GM10847 (cell line): ENCODE results near the gene PPP2R2D.

Experiments
- POLR2A ChIP-seq: IDR thresholded peaks from 2 replicates; pipeline ENCODE4 v1.6.1; 2011; ENCODE audit not compliant: insufficient read length; ENCODE audit errors: extremely low read depth

Gene PPP2R2D

DNA sequence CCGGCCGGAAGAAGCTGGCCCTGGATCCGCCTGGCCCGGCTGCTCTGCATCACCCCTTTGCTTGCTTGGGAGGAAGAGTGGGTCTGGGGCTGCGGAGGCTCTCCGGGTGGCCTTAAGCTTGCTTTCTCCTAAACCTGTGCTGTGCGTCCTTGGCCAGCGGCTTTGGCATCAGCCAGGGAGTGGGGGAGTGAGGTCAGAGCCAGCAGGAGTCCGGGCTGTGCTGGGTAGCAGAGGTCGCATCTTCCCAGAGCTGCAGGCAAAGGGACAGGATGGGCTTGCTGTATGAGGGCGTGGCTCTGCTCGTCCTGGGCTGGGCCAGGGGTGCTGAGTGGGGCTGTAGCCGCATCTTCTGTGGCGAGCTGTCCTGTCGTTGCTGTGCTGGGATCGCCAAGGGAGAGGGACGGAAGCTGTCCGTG is 59.8 kb downstream of the PPP2R2D start:
- TF ChIP-seq POLR2A, result no peak

DNA sequence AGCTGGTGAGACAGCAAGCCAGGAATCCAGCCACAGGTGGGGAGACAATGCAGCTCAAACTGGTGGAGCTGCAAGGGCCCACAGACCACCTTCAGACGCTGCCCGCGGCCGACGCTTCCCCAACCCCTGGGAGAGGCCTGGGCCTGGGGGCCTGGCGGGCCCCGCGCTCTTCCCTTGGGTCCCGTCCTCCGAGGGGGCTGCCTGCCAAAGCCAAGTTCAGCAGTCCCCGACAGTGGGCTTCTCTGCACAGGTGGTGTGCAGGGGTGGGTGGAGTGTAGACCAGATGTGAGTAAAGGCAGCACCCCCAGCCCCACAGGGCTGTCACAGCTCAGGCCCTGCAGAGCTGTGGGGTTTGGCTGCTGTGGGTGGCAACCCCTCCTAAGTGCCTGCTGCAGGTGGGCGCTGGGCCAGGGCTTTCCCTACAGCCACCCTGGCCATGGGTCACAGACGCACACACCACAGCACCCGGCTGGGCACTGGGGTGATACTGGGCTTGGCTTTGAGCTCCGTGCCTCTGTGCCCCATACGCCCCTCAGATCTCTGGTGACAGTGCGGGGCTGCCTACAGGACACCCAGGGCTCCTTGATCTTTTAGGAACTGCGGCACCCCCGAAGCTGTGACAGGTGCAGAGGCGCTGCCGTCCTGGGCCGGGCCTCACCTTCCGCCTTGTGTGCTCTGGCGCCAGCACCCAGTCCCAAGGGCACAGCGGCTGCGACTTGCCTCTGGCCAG is 60.4 kb downstream of the PPP2R2D start:
- no peak for TF ChIP-seq POLR2A

DNA sequence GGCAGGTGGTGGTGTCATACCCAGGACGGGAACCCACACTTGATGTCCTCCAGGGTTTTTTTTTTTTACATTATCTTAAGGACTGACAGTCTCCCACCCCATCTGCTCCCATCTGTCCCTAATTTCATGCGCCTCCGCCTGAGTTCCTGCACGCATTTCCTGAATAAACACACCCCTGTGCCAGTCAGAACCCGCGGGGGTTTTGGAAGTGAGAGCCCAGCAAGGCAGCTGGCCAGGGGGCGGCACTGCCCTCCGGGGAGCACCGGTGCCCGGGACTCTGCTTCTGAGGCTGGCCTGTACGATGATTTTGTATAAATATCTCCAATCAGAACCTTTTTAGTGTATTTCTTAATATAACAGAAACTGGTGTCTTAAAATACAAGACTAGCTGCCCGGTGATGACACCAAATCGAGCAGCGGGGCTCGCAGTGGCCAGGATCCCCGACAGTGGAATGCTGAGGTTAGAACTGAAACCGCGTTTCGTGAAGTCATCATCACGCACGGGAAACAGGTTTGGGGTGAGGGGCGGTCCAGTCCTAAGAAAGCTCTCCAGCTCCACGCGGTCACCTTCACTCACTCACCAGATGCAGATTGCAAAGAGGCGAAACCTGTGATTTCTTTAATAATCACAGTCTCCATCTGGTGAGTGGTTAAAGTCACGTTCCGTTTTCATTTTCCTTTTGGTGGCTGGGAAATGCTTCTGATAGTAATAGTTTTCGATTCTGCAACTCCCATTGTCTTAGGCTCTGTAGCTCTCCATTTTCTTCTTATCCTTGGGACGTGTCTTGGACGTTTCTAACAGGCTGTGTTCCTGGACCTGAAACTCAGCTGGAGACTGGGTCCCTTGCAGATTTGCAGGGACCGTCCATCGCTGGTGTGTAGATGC is 61.2 kb downstream of the PPP2R2D start:
- no peak for TF ChIP-seq POLR2A

DNA sequence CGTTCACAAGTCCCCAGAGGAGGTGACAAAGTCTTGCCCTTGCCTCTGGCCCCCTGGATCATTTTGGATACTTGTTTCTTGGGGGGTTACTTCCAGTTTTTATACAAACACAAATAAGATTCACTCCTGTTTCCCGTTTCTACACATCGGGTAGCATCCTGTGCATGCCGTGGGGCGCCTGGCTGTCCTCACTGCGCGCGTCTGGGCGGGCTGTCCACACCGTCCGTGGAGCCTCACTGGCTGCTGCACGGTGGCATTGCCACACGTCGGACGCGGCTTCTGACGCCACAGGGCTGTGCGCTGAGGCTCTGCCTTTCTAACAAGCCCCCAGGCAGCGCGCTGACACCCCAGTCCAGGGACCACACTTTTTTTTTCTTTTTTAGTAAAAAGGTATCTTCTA is 62.5 kb downstream of the PPP2R2D start:
- no peak for TF ChIP-seq POLR2A

DNA sequence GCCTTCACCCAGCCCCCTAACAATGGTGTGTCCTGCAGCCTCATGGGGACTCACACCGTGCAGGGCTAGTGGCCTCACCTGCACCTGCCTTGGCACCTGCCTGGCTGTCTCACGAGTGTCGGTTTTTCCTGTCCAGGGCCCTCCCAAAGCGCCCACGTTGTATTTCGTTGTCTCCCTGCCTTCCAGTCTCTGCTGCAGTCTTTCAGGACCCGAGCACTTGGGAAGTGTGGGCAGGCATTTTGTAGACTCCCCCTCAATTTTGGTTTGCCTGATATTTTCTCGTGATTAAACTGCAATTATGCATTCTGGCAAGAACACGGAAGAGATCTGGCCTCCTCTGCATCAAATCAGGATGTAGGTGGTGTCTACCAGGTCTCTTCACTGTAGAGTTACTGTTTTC is 63.0 kb downstream of the PPP2R2D start:
- TF ChIP-seq POLR2A, result no peak

DNA sequence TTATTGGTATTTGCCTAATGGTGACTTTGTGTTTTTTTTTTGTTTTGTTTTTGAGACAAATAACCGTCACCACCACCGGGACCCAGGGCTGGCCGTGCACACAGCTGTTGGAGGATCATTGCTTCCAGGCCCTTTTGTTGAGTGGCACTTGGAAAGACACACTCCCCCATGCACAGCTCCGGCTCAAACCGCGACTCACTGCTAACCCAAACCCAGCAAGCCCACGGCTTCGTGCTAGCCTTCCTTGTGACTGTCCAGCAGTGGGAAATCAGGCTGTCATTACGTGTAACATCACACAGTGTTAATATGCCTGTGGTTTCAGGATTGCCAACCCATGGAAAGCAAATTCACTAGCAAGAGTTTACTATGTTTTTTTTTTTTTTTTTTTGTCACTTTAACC is 63.5 kb downstream of the PPP2R2D start:
- no peak for TF ChIP-seq POLR2A

DNA sequence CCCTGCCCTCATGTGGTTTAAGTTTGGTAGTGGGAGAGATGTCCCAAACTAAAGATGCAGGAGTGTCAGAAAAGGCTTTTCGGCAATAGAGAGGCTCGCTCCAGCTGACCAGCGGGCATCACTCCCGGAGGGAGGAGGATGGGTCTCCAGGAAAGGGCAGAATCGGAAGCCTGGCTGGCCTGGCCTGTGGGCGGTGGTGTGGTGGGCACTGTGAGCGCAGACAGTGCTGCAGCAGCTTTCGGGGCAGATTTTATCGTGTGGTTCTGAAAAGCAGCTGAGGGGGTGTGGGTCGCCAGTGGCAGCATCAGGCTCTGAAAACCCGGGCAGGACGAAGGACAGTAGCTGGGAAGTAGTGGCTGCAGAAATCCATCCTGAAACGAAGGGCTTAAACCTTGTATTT is 68.1 kb downstream of the PPP2R2D start:
- TF ChIP-seq POLR2A, result no peak

DNA sequence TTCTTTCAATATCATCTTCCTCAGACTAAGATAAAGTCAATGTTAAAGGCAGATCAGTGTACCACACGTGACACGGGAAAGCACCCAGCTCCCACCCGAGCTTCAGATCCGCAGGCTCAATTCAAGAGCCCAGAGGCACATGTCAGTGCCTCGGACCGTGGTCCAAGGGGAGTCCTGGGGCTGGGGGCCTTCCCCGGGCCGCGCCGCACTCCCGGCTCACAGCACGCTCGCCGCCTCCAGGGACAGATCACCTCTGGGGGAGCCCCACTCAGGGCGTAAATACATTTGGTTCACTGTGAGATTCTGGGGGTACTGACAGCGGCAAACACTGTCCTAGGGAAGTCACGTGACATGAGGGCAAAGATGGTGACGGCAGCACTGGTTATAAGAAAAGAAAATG is 70.1 kb downstream of the PPP2R2D start:
- no peak for TF ChIP-seq POLR2A

DNA sequence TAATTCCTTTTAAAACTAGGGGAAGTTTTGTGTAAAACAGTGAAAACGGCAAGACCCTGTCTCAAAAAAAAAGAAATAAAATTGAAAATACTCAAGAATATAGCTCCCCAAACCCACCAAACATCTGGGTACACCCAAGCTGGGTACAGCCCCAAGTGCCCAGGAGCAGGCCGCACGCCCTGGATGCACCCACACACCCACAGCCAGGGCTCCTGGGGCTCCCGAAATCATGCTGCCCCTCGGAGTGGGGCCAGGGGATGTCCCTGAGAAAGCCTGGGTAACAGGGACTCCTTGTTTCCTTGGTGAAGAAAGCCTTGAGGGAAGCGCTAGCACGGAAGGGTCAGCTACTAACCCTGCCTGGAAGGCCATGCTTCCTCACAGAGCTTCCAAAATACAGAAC is 70.8 kb downstream of the PPP2R2D start:
- TF ChIP-seq POLR2A, result no peak

DNA sequence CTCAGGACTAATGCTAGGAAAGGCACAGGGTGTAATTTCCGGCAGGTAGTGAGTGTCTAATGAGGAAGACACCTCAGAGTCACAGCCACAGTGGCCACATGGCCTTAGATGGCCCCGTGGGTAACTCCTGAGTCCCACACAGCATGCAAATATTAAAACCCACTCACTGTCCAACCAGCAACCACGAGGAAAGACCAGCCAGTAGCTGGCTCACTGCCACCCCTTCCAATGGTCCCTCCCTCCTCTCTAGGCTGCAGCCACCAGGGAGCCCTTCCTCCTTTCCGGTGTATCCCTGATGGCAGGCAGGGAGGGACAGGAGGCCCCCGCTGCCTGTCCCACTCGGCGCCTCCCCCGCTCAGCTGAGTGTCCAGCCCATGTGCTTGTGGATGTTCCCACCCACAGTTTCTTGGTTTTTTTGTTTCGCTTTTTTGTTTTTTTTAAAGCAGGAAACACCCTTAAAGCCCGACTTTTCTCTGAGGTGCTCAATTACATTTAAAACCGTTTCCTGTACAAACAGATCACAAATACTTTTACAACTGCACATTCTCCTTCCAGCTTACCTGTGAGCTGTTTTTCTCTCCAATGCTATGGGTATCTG is 71.8 kb downstream of the PPP2R2D start:
- no peak for TF ChIP-seq POLR2A

DNA sequence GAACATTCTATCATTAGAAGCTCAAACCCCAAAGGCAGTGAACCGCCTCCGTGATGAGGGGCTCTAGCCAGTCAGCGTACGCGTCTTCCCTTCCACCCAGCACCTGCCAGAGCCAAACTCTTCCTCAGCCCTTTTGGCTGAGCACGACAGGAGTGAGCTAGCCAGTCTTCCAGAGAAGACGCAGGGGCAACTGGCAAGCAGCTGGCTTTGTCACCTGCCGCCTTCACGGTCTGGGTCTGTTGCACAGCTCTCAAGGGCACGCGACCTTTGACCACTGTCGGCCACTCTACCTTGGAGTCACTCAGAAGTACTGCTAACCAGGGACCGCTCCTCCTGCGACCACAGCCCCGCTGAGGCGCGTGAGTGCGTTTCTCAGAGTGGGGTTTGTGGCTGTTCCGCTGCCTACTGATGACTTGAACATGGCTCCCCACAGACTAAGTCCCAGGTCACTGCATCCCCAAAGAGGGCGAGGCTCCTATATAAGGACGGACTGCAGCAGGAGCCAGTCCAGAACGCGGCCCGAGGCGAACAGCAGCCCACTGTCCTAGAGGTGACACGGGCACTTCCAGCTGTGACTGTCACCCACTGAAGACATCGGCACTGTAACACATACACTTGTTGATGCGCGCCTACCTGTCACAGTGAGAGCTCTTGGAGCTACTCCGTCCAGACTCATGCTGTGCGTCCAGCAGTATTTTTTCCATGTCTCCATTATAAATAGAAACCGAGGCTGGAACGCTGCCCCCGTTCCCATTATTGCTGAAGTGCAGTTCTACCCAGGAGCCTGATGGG is 72.5 kb downstream of the PPP2R2D start:
- TF ChIP-seq POLR2A, result no peak

DNA sequence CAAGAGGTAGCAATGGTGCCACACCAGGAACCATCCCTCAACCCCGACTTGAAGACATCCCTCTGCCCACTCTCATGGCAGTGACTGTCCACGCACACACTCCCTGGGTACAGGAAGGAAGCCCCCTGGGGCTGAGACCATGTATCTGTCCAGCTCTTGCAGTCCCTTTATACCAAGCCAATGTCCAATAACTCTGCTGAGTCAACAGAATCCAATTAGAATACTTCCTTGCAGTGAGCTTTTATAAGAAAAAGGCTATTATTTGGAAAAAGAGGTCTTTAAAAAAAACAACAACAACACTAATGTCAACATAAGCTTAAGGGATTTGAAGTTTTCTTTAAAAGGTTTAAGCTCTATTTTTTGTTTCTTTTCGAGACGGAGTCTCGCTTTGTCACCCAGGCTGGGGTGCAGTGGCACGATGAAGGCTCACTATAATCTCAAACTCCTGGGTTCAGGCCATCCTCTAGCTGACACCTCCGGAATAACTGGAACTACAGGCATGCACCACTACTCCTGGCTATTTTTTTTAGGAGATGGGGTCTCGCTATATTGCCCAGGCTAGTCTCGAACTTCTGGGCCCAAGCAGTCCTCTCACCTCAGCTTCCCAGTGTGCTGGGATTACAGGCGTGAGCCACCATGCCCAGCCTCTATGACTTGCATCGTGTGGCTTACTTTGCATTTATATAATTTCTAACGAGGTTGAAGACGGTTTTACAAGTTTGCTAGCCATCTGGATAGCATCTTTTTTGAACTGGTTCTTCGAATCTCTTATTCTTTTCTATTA is 73.4 kb downstream of the PPP2R2D start:
- no peak for TF ChIP-seq POLR2A

DNA sequence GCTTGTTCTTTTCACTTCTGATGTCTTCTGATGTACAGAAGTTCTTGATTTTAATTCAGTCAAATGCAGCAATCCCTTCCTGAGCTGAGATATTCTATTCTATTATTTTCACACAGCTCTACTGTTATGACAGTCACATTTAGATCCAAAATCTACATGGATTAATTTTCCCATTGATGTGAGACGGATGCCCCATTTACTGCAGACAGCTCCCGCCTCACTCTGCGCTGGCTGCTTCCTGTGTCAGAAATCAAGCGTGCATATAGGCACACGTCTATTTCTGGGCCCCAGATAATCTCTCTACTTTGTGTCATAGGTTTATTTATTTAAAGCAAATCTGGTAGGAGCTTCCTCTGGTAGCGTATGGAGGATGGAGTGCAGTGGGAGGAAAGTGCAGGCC is 74.2 kb downstream of the PPP2R2D start:
- no peak for TF ChIP-seq POLR2A

DNA sequence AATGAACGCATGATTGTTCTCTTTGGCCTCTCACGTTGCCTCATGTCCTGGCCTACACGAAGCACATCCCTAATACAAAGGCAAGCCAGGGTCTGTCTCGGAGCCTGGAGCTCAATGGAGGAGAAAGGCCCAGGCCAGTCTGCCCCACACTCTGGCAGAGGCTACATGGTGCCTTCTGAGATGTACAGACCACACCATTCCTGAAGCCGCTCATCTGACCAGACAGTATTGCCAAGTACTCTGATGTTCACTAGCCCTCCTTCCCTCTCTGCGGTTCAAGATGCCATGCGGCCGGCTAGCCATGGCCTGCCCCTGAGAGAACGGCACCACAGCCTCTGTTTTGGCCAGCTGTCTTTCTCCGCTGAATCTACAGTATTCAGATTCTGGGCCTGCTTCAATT is 75.0 kb downstream of the PPP2R2D start:
- TF ChIP-seq POLR2A, result no peak
